Fibroblast of lung (primary cell): ENCODE data around the gene NUP93. TPM values are rescaled to one million over a fixed set of nuclear protein-coding genes. Genes with fewer than 3 reads are reported as not detected.

Experiments
- DNase-seq, 2 donors: peaks; one replicate each; pipeline versions ENCODE4 v3.0.0 to v3.0.0-alpha.2; 2010; ENCODE audit warnings: low read depth in 2 of 2
- H2AFZ ChIP-seq: 2 replicates; pipeline ENCODE4 v1.5.1; 2012; ENCODE audit warnings: low read length, control low read depth, inconsistent platforms
- H3K27ac ChIP-seq: 2 replicates; pipeline ENCODE4 v1.5.1; 2011; ENCODE audit warnings: low read length, control low read depth; ENCODE audit not compliant: insufficient read depth
- H3K27me3 ChIP-seq: 2 replicates; pipeline ENCODE4 v1.5.1; 2011; ENCODE audit warnings: mild to moderate bottlenecking, low read length; ENCODE audit not compliant: control insufficient read depth, insufficient read depth
- H3K36me3 ChIP-seq: 2 replicates; pipeline ENCODE4 v1.5.1; 2011; ENCODE audit warnings: low read length; ENCODE audit not compliant: control insufficient read depth, insufficient read depth
- H3K4me1 ChIP-seq: 2 replicates; pipeline ENCODE4 v1.5.1; 2011; ENCODE audit warnings: low read length; ENCODE audit not compliant: control insufficient read depth, insufficient read depth; ENCODE audit errors: extremely low read depth
- H3K4me2 ChIP-seq: 2 replicates; pipeline ENCODE4 v1.5.1; 2011; ENCODE audit warnings: low read length, control low read depth; ENCODE audit not compliant: insufficient read depth; ENCODE audit errors: extremely low read depth
- H3K4me3 ChIP-seq, 4 experiments: fragments of 200-600 bp in 1 of 4; sonication (generic) in 1 of 4; replicated peaks in 1 of 4; 2 replicates each; pipeline ENCODE4 v1.5.1; 2011 to 2016; ENCODE audit warnings: low read length in 4 of 4, low read depth in 3 of 4, mild to moderate bottlenecking in 3 of 4, control low read depth in 2 of 4, inconsistent platforms in 1 of 4, mixed read lengths in 1 of 4; ENCODE audit not compliant: insufficient read depth in 1 of 4; ENCODE audit errors: control extremely low read depth in 1 of 4
- H3K79me2 ChIP-seq: 2 replicates; pipeline ENCODE4 v1.5.1; 2012; ENCODE audit warnings: mild to moderate bottlenecking, low read length, inconsistent platforms; ENCODE audit not compliant: control insufficient read depth, insufficient read depth
- H3K9ac ChIP-seq: 2 replicates; pipeline ENCODE4 v1.5.1; 2011; ENCODE audit warnings: mild to moderate bottlenecking, low read length, control low read depth; ENCODE audit not compliant: insufficient read depth
- H3K9me3 ChIP-seq: 2 replicates; pipeline ENCODE4 v1.5.1; 2012; ENCODE audit warnings: low read depth, low read length; ENCODE audit not compliant: control insufficient read depth, insufficient read depth
- H4K20me1 ChIP-seq: 2 replicates; pipeline ENCODE4 v1.5.1; 2011; ENCODE audit warnings: low read length; ENCODE audit not compliant: control insufficient read depth, insufficient read depth; ENCODE audit errors: extremely low read depth
- EZH2 ChIP-seq: IDR thresholded peaks from 2 replicates; pipeline ENCODE4 v1.5.1; 2012; ENCODE audit warnings: low read length, control low read depth, mild to moderate bottlenecking; ENCODE audit errors: missing control alignments
- polyA plus RNA-seq, 2 donors: library from polyadenylated mRNA; depleted of rRNA in 1 of 2; stranded (reverse) in 1 of 2; unstranded in 1 of 2; fragments of >200 nt; gene quantifications; 2 replicates each; pipeline ENCODE4 v1.2.1, GENCODE V29; 2011 to 2012; ENCODE audit warnings: missing spikeins in 1 of 2
- total RNA-seq: library from RNA; depleted of rRNA; stranded (reverse); fragments of >200 nt; gene quantifications from 2 replicates; pipeline ENCODE4 v1.2.1, GENCODE V29; 2014
- TF ChIP-seq, protein P1 (sequence below), 2 donors: IDR thresholded peaks in 1 of 2; conservative IDR thresholded peaks in 1 of 2; 1 replicate in 1 of 2; 2 replicates in 1 of 2; pipeline ENCODE4 v1.5.1; 2011 to 2012; ENCODE audit warnings: low read length in 2 of 2, control low read depth in 1 of 2, inconsistent platforms in 1 of 2, low read depth in 1 of 2, mild to moderate bottlenecking in 1 of 2

The NUP93 gene
- total and polyA plus RNA-seq, 2 donors (not counting 1 experiment from before 2014, with no cell fraction given) = 37.6 to 42.9 TPM

DNA sequence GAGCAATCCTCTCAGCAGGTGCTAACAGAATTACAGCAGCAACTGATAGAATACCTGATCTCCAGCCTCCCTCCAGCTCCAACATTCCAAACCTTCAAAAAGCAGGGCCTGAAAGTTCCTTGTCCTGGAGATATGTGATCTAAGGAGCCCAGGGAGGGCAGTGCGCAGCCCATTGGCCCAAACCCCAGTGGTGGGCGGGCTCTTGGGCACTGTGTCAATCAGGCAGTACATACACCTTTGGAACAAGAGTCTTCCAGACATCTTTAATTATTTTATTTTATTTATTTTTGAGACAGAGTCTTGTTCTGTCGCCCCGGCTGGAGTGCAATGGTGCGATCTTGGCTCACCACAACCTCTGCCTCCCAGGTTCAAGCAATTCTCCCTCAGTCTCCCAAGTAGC is 159.3 kb downstream of the NUP93 start:
- Histone ChIP-seq H3K9me3 (no peaks in the 10 kb centered on the region), H3K9ac (no peak overlapping the region), H3K27me3 (no peaks in the 10 kb centered on the region), H2AFZ (no peak overlapping the region), H3K27ac (no peak overlapping the region), H3K4me3 (no peak overlapping the region), H3K36me3 (no peaks in the 10 kb centered on the region), H4K20me1 (no peaks in the 10 kb centered on the region), H3K79me2 (no peaks in the 10 kb centered on the region), H3K4me1 (no peaks in the 10 kb centered on the region), H3K4me2 (no peak overlapping the region)
- TF ChIP-seq, protein P1, sequence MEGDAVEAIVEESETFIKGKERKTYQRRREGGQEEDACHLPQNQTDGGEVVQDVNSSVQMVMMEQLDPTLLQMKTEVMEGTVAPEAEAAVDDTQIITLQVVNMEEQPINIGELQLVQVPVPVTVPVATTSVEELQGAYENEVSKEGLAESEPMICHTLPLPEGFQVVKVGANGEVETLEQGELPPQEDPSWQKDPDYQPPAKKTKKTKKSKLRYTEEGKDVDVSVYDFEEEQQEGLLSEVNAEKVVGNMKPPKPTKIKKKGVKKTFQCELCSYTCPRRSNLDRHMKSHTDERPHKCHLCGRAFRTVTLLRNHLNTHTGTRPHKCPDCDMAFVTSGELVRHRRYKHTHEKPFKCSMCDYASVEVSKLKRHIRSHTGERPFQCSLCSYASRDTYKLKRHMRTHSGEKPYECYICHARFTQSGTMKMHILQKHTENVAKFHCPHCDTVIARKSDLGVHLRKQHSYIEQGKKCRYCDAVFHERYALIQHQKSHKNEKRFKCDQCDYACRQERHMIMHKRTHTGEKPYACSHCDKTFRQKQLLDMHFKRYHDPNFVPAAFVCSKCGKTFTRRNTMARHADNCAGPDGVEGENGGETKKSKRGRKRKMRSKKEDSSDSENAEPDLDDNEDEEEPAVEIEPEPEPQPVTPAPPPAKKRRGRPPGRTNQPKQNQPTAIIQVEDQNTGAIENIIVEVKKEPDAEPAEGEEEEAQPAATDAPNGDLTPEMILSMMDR (conservative IDR thresholded peaks at IDR 0.05 in 1 of 2, IDR thresholded peaks at IDR 0.05 in 1 of 2; ENCODE audit: low read depth in 1 of 2, low read length in 2 of 2) = no peak
- TF ChIP-seq EZH2 = no peak
- no peak for DNase-seq

DNA sequence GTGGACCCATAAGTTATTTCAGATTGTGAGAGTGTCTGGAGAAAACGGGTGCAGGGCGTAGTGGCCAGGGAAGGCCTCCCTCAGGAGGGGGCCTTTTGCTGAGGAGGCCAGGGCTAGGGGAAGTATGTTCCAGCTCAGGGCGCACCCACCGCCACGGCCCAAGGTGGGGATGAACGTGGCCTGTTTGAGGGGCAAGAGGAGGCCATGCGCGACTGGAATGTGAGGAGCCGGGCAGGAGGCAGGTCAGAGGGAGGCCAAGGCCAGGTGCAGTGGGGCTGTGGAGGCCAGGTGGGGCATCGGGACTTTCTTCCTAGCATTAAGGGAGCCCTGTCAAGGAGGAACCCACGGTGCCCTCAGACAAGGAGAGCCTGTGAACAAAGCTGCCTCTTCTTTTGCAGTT is 161.8 kb downstream of the NUP93 start:
- Histone ChIP-seq H3K27me3 (no peaks in the 10 kb centered on the region), H3K36me3 (no peaks in the 10 kb centered on the region), H3K27ac (no peak overlapping the region), H3K79me2 (no peaks in the 10 kb centered on the region), H3K4me3 (no peak overlapping the region), H3K4me1 (no peaks in the 10 kb centered on the region), H2AFZ (no peak overlapping the region), H4K20me1 (no peaks in the 10 kb centered on the region), H3K9me3 (no peaks in the 10 kb centered on the region), H3K9ac (no peak overlapping the region), H3K4me2 (no peak overlapping the region)
- DNase-seq = no peak
- TF ChIP-seq EZH2 = no peak
- TF ChIP-seq, protein P1 (conservative IDR thresholded peaks at IDR 0.05 in 1 of 2, IDR thresholded peaks at IDR 0.05 in 1 of 2; ENCODE audit: low read depth in 1 of 2, low read length in 2 of 2) = no peak

DNA sequence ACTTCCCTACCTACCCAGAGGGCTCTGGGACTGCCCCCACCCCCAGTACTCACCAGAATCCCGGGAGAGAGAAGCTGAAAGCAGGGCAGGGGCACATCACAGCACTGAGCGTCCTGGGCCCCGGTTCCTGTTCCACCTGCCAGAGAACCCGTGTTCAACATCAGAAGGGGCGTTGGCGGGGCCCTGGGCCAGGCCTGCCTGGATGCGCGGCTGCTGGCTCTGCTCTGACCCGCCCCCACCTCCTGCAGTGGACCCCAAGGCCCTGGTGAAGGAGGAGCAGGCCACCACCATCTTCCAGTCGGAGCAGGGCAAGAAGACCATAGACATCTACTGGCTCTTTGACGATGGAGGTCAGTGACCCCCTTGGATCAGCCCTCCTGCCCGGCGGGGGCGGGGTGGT is 162.8 kb downstream of the NUP93 start:
- Histone ChIP-seq H3K4me3 (no peak overlapping the region), H3K9me3 (no peaks in the 10 kb centered on the region), H2AFZ (no peak overlapping the region), H3K4me1 (no peaks in the 10 kb centered on the region), H3K9ac (no peak overlapping the region), H3K27ac (no peak overlapping the region), H3K27me3 (peaks cover 4% of the 10 kb centered on the region), H4K20me1 (no peaks in the 10 kb centered on the region), H3K4me2 (no peak overlapping the region), H3K36me3 (no peaks in the 10 kb centered on the region), H3K79me2 (no peaks in the 10 kb centered on the region)
- no peak for DNase-seq
- TF ChIP-seq, protein P1 (conservative IDR thresholded peaks at IDR 0.05 in 1 of 2, IDR thresholded peaks at IDR 0.05 in 1 of 2; ENCODE audit: low read depth in 1 of 2, low read length in 2 of 2) = no peak
- TF ChIP-seq EZH2 = no peak
